GM21367 (cell line): Measurements from ENCODE around the gene HID1.

ENCODE experiments used
- ATAC-seq: cut with Tn5 transposase; IDR thresholded peaks from one replicate; pipeline ENCODE4 v1.9.1; 2021; ENCODE audit not compliant: unreplicated experiment

HID1 gene

DNA sequence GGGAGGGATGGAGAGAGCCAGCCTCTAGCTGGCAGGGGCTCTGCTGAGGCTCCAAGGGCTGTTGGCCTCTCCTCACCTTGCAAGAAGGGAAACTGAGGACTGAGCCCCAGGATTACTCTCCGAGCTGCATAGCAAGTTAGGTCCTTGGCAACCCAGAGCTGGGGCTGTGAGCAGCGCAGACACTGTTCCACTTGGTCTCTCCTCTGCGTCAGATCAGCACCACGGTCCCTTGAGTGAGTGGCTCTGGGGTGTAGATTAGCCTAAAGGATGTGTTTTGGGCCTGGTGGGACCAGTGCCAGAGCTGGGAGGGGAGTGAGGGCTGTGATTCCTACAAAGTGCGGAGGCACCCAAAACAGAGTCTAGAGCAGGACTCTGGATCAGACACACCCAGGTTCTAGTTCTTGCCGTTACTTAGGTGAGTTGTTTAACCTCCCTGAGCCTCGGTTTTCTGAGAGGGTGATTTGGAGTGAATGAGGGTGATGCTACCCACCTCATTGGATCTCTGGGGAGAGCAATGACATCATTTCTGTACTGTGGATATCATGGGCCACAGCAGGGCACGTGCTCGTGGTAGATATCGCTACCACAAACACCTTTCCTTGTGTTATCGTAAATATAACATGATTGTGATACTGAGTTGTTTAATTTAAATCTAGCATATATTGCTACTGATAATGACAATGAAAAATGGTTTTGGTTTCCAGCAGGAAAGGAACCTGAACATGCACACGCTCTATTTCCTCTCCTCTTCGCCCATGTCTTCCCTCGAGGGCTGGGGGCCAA, 71.0 kb downstream of the HID1 start:
- no peak for ATAC-seq
